ENCODE measurements around the gene USHBP1. TPM values are rescaled to one million over a fixed set of nuclear protein-coding genes. Genes with fewer than 3 reads are reported as not detected.
A peak's percentile ranks its signal among the peaks of the same experiment; 100 is the strongest.

The USHBP1 gene
- total and polyA plus RNA-seq, 2 of the 13 experiments (the other 11 are each of a cell fraction or from before 2014, with no cell fraction given) = 0.15 to 1.5 TPM

DNA sequence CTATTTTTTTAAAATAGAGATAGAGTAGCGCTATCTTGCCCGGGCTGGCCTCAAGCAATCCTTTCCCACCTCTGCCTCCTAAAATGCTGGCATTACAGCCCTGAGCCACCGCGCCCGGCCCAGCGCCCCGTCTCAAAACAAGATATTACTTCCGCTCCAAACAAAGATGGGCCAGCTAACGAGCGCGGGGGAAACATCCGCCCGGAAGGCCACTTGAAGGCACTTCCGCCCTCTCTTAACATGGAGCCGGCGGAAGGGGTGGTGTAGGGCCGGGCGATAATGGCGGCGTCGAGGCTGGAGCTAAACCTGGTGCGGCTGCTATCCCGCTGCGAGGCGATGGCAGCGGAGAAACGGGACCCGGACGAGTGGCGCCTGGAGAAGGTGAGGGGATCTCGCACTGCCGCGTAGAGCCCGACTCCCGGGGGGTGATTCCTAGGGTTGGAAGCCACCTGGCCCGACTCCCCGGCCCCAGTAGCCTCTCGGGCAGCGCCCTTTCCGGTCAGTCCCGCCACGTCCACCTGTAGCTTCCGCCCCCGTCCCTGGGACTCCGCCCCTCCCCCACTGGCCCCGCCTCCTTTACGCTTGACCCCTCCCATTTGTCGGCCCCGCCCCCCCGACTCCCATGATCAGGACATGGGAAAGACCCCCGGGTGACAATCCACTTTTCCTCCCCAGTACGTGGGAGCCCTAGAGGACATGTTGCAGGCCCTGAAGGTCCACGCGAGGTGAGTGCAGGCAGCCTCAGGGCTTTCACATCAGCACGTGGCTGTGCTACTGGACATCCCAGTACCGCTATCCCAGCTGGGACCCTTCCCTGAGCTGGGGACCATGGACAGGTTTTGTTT, 49.2 kb downstream of the USHBP1 start, which contains the start of gene USE1 (continued):
- TF ChIP-seq, protein P1, sequence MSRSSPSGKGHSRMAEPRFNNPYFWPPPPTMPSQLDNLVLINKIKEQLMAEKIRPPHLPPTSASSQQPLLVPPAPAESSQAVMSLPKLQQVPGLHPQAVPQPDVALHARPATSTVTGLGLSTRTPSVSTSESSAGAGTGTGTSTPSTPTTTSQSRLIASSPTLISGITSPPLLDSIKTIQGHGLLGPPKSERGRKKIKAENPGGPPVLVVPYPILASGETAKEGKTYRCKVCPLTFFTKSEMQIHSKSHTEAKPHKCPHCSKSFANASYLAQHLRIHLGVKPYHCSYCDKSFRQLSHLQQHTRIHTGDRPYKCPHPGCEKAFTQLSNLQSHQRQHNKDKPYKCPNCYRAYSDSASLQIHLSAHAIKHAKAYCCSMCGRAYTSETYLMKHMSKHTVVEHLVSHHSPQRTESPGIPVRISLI (CRISPR knock-in tag; IDR thresholded peaks at IDR 0.05; ENCODE audit: borderline replicate concordance) = no peak
- TF ChIP-seq ZBTB20 (CRISPR knock-in tag; IDR thresholded peaks at IDR 0.05; ENCODE audit: borderline replicate concordance, low read depth) (no peak; the same call in 1 of the 2 replicates), FOXO1 (CRISPR knock-in tag; IDR thresholded peaks at IDR 0.05) (peak; percentile 70), FIP1L1 (IDR thresholded peaks at IDR 0.05; ENCODE audit: borderline replicate concordance, insufficient read depth, low read depth, low read length) (no peak), ADNP (CRISPR knock-in tag; IDR thresholded peaks at IDR 0.05) (no peak), ZNF124 (CRISPR knock-in tag; IDR thresholded peaks at IDR 0.05) (0 out of 2 replicates have a peak, but pooled peaks have one; percentile 49), ZNF12 (CRISPR knock-in tag; IDR thresholded peaks at IDR 0.05) (no peak), SAFB2 (CRISPR knock-in tag; IDR thresholded peaks at IDR 0.05; ENCODE audit: borderline replicate concordance, low read depth) (peak; percentile 21; the same call in 1 of the 2 replicates), MEIS1 (CRISPR knock-in tag; IDR thresholded peaks at IDR 0.05; ENCODE audit: borderline replicate concordance) (no peak), HOXA5 (CRISPR knock-in tag; IDR thresholded peaks at IDR 0.05) (peak; percentile 71; the same call in 1 of the 2 replicates), ZNF619 (CRISPR knock-in tag; IDR thresholded peaks at IDR 0.05) (no peak), GPN1 (CRISPR knock-in tag; IDR thresholded peaks at IDR 0.05; ENCODE audit: borderline replicate concordance) (no peak), NFYC (CRISPR knock-in tag; IDR thresholded peaks at IDR 0.05) (peak; percentile 30; the same call in 1 of the 2 replicates)
- TF ChIP-seq, protein P2, sequence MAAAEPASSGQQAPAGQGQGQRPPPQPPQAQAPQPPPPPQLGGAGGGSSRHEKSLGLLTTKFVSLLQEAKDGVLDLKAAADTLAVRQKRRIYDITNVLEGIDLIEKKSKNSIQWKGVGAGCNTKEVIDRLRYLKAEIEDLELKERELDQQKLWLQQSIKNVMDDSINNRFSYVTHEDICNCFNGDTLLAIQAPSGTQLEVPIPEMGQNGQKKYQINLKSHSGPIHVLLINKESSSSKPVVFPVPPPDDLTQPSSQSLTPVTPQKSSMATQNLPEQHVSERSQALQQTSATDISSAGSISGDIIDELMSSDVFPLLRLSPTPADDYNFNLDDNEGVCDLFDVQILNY (CRISPR knock-in tag; conservative IDR thresholded peaks at IDR 0.05) = 0 out of 2 replicates have a peak, but pooled peaks have one; percentile 29
- TF ChIP-seq, protein P3, sequence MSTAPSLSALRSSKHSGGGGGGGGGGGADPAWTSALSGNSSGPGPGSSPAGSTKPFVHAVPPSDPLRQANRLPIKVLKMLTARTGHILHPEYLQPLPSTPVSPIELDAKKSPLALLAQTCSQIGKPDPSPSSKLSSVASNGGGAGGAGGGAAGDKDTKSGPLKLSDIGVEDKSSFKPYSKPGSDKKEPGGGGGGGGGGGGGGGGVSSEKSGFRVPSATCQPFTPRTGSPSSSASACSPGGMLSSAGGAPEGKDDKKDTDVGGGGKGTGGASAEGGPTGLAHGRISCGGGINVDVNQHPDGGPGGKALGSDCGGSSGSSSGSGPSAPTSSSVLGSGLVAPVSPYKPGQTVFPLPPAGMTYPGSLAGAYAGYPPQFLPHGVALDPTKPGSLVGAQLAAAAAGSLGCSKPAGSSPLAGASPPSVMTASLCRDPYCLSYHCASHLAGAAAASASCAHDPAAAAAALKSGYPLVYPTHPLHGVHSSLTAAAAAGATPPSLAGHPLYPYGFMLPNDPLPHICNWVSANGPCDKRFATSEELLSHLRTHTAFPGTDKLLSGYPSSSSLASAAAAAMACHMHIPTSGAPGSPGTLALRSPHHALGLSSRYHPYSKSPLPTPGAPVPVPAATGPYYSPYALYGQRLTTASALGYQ (CRISPR knock-in tag; IDR thresholded peaks at IDR 0.05) = peak; percentile 51; the same call in 1 of the 2 replicates
- TF ChIP-seq, protein P4, sequence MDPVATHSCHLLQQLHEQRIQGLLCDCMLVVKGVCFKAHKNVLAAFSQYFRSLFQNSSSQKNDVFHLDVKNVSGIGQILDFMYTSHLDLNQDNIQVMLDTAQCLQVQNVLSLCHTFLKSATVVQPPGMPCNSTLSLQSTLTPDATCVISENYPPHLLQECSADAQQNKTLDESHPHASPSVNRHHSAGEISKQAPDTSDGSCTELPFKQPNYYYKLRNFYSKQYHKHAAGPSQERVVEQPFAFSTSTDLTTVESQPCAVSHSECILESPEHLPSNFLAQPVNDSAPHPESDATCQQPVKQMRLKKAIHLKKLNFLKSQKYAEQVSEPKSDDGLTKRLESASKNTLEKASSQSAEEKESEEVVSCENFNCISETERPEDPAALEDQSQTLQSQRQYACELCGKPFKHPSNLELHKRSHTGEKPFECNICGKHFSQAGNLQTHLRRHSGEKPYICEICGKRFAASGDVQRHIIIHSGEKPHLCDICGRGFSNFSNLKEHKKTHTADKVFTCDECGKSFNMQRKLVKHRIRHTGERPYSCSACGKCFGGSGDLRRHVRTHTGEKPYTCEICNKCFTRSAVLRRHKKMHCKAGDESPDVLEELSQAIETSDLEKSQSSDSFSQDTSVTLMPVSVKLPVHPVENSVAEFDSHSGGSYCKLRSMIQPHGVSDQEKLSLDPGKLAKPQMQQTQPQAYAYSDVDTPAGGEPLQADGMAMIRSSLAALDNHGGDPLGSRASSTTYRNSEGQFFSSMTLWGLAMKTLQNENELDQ (CRISPR knock-in tag; IDR thresholded peaks at IDR 0.05; ENCODE audit: borderline replicate concordance) = peak; percentile 11; the same call in 1 of the 2 replicates
- TF ChIP-seq, protein P5, sequence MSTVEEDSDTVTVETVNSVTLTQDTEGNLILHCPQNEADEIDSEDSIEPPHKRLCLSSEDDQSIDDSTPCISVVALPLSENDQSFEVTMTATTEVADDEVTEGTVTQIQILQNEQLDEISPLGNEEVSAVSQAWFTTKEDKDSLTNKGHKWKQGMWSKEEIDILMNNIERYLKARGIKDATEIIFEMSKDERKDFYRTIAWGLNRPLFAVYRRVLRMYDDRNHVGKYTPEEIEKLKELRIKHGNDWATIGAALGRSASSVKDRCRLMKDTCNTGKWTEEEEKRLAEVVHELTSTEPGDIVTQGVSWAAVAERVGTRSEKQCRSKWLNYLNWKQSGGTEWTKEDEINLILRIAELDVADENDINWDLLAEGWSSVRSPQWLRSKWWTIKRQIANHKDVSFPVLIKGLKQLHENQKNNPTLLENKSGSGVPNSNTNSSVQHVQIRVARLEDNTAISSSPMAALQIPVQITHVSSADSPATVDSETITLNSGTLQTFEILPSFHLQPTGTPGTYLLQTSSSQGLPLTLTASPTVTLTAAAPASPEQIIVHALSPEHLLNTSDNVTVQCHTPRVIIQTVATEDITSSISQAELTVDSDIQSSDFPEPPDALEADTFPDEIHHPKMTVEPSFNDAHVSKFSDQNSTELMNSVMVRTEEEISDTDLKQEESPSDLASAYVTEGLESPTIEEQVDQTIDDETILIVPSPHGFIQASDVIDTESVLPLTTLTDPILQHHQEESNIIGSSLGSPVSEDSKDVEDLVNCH (CRISPR knock-in tag; IDR thresholded peaks at IDR 0.05) = no peak
- TF ChIP-seq, protein P6, sequence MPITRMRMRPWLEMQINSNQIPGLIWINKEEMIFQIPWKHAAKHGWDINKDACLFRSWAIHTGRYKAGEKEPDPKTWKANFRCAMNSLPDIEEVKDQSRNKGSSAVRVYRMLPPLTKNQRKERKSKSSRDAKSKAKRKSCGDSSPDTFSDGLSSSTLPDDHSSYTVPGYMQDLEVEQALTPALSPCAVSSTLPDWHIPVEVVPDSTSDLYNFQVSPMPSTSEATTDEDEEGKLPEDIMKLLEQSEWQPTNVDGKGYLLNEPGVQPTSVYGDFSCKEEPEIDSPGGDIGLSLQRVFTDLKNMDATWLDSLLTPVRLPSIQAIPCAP (CRISPR knock-in tag; IDR thresholded peaks at IDR 0.05; ENCODE audit: low read depth) = no peak

Measured in HepG2 (cell line).